ENCODE data around the gene CFAP91.
"Not testable (repeated sequence)": the region's sequence is repeated elsewhere in the genome, so short reads cannot be mapped to it uniquely, and the experiment has no call there.

Gene CFAP91

GRCh38 chr3:119677641-119677934 lies 25.2 kb upstream of the CFAP91 start:
- DNase-seq (ENCODE audit: low read depth in 2 of 2) = no peak

- DNase-seq (ENCODE audit: low read depth in 2 of 2) = not testable (repeated sequence)
These were observed 24.6 kb upstream of the CFAP91 start for GRCh38 chr3:119678209-119678608.

- DNase-seq (ENCODE audit: low read depth in 2 of 2) = no peak
These were observed 22.9 kb upstream of the CFAP91 start for GRCh38 chr3:119679874-119680273.

GRCh38 chr3:119681279-119681678 lies 21.5 kb upstream of the CFAP91 start:
- no peak for DNase-seq (ENCODE audit: low read depth in 2 of 2)

- no peak for DNase-seq (ENCODE audit: low read depth in 2 of 2)
These were observed 19.4 kb upstream of the CFAP91 start for GRCh38 chr3:119683421-119683820.

GRCh38 chr3:119690043-119690656 lies 12.7 kb upstream of the CFAP91 start:
- no peak for DNase-seq (ENCODE audit: low read depth in 2 of 2)

- no peak for DNase-seq (ENCODE audit: low read depth in 2 of 2)
These were observed 7.3 kb upstream of the CFAP91 start for GRCh38 chr3:119695480-119695879.

DNA sequence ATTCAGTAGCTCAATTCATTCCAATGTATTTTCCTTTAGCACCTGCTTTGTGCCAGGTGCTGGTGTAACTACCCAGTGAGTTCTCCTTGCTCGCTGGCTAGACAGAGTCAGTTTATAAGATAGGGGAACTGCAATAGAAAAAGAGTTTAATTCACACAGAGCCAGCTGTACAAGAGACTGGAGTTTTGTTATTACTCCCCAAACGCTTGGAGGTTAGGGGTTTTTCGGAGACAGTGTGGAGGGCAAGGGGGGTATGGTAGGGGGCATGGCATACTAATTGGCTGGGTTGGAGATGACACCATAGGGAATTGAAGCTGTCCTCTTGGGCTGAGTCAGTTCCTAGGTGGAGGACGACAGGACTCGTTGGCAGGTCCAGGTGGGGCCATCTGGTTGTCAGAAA lies 5.4 kb upstream of the CFAP91 start:
- DNase-seq (ENCODE audit: low read depth in 2 of 2) = no peak

GRCh38 chr3:119700269-119700919 lies 2.4 kb upstream of the CFAP91 start:
- no peak for DNase-seq (ENCODE audit: low read depth in 2 of 2)

DNA sequence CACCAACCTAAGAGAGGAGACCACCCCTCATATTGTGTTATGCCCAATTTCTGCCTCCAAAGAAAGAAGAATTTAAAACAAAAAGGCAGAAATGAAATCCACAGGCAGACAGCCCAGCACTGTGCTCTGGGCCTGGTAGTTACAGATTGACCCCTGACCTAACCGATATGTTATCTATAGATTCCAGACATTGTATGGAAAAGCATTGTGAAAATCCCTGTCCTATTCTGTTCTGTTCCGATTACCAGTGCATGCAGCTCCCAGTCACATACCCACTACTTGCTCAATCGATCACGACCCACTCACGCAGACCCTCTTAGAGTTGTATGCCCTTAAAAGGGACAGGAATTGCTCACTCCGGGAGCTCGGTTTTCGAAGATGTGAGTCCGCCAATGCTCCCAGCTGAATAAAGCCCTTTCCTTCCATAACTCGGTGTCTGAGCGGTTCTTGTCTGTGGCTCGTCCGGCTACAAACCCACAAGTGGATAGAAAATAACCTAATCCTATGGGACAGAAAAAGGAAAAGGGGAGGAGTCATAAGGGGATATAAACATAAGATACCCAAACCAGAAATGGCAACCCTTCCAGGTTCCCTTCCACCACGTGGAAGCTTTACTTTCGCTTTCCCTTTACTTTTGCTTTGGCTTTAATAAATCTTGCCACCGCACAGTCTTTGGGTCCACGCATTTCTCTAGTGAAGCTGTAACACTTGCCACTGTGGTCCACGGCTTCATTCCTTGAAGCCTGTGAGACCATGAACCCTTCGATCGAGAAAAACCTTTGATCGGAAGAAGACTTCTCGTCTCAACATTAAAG lies 1.7 kb upstream of the CFAP91 start:
- DNase-seq (ENCODE audit: low read depth in 2 of 2) = no peak

- DNase-seq (ENCODE audit: low read depth in 2 of 2) = no peak
These were observed 1.2 kb downstream of the CFAP91 start for GRCh38 chr3:119703820-119704531.

- DNase-seq (ENCODE audit: low read depth in 2 of 2) = no peak
These were observed 12.3 kb downstream of the CFAP91 start for GRCh38 chr3:119715105-119715504.

DNA sequence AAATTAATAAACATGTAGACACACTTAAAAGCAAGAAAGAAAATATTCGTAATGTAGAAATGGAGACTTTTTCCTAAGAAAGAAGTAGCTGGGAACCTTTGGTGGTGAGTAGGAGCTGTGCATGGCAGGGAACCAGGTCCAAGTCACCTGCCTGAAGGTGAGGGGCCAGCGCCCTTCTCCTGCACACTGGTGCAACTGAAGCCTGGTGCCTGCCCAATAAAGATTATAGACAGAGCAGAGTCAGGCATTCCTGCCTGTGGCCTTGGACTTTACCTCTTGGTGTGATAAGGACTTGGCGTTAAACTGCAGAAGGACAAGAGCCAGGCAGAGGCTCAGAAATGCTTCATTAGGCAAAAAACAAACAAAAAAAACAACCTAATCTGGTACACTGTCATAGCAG lies 14.2 kb downstream of the CFAP91 start:
- no peak for DNase-seq (ENCODE audit: low read depth in 2 of 2)

DNA sequence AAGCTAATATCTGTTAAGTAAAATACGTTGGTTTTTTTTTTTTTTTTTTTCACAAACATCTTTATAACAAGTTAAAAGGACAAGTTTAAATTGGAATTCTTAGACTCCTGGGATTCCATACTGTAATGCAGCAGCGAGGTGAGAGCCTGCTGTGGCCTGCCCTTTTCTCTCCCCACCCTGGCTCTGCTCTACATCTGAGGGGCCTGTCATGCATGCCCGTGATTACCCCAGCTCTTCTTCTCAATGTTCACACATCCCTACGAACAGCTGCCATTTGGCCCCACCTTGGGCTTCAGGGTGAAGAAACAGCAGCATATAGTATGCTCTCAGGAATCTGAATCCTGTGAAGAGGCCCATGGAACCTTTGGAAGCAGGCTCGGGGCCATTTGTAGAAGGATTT lies 14.7 kb downstream of the CFAP91 start:
- DNase-seq (ENCODE audit: low read depth in 2 of 2) = no peak

- DNase-seq (ENCODE audit: low read depth in 2 of 2) = no peak
These were observed 20.2 kb downstream of the CFAP91 start for GRCh38 chr3:119723022-119723421.

DNA sequence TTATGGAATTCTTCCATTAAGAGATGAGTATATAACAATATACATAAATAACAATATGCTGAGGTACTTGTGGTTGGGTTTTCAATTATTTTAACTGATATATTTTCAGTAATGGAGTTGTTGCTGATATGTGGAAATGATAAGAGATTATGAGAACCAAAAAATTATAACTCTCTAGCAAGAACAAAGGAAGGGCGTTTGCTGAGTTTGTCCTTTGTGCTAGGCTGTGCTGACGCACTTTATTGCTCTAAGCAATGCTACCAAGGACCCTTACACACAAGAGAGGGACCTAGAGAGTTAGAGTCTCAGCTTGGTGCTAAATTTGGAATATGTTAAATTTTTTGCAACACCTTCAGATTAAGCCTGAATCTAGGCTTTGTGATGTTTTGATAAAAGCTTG lies 24.1 kb downstream of the CFAP91 start:
- DNase-seq (ENCODE audit: low read depth in 2 of 2) = no peak

DNA sequence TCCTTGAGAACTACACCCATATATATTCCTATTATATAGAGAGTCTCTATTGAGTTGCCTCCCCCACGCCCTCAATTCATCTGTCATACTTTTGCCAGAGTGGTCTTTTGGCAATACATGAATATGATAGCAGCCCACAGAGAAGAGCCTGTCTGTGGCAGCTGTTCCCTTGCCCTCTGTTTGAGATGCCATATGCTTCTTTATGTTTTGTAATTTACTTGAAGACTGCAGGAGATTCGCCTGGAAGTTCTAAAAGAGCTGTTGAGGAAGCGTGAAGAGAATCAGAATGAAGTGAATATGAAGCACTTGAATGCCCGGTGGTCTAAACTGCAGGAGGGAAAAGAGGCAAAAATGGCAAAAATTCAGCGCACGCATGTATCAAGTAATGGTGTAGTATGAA lies 27.2 kb downstream of the CFAP91 start:
- no peak for DNase-seq (ENCODE audit: low read depth in 2 of 2)

DNA sequence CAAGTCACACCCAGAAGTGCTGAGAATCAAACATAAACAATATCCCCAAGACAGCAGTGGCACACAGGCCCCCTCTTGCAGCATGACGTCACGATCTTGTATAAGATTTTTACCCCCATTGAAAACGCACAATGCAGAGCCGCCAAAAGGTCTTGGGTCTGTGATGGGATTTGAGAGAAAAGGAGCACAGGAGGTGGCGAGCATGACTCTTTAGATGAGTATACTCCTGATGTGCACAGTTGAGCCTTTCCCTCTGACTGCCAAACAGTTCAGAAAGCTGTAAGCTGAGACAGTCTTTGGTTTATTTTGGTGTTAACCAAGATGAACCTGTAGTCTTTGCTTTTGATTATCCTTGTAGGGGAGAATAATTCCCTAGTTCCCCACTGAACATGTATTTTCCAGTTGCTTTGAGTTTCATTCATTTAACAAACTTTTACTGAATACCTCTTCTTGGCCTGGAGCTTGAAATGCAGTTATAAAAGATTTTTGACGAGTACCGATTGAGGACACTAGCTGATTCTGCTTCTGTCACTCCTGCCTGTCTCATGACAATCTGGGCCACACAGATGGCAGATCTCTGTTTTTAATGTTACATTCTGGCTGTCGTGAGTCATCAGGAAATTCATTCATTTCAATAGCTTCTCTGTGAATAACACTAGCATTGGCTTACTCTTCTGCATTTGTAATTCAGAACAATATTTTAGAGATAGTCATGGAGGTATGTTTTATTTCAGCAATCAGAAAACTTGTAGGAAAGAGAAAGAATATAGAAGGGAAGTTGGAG lies 28.9 kb downstream of the CFAP91 start:
- DNase-seq (ENCODE audit: low read depth in 2 of 2) = no peak

GRCh38 chr3:119733812-119734211 lies 31.0 kb downstream of the CFAP91 start:
- no peak for DNase-seq (ENCODE audit: low read depth in 2 of 2)

- no peak for DNase-seq (ENCODE audit: low read depth in 2 of 2)
These were observed 35.9 kb downstream of the CFAP91 start for GRCh38 chr3:119738741-119739140.

DNA sequence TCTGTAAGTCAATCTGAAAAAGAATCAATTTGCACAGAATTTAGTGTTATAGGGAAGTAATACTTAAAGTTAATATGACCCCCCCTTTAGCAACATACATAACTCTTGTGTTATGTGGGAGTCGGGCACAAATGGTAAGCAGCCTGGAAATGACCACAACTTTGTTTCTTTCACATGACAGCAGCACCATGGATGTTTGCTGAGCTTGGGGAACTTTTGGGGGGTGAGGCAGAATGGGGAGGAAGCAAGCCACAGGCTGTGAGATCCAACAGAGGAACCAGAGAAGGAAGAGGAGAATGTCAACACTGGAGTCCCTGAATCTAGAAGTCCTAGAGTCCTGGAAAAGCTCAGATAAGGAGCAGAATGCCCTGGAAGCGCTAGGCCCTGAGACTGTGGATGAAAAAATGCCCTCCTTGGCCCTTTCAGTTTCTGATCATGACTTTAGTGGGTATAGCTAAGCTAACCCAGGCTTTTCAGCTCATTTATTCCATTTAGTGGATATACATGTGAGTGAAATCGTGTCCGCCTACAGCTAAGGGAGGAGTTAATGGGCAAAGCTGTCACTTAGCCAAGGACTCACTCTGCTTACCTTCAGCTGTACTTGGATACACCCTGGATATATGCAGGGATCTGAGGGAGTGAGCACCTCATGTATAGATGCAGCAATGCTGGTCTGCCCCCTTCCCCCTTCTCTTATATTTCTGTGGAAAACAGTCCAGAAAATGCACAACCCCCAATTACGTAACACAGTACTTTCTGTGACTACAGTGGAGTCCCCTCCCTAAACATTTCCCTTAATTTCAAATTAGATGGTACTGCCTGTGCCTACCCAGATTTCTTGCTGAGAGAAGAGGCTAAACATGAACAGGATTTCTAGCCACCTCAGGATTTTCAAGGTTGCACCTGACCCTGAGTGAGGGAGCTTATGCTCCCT lies 39.1 kb downstream of the CFAP91 start:
- no peak for DNase-seq (ENCODE audit: low read depth in 2 of 2)
